Renal pelvis (tissue), 12 donors: ENCODE results near the gene RAVER1. TPM values are rescaled to one million over a fixed set of nuclear protein-coding genes. Genes with fewer than 3 reads are reported as not detected.
"Not testable (repeated sequence)": the region's sequence is repeated elsewhere in the genome, so short reads cannot be mapped to it uniquely, and the experiment has no call there.

Experiments used
- DNase-seq: peaks from one replicate; pipeline ENCODE4 v3.0.0-alpha.2; 2013
- long read RNA-seq, 16 experiments: transcript quantifications; one replicate each; lab custom pipeline, GENCODE V29; 2026
- polyA plus RNA-seq, 3 donors: library from polyadenylated mRNA; unstranded; fragments of 120-200 nt; gene quantifications; one replicate each; pipeline ENCODE4 v1.2.1, GENCODE V29; 2013; ENCODE audit not compliant: insufficient read length in 3 of 3

Gene RAVER1
- polyA plus RNA-seq = 10 to 100 TPM; 31.9 to 43.4 (median 37.1) TPM
- long read RNA-seq, donor 1, transcript RAVER1-208 (13 exons, 3,501 nt) = major isoform, 7 of 7 reads
- long read RNA-seq, donor 1, partial matches to known transcripts = 0 of 7 reads
- long read RNA-seq, donor 1, other reads (novel, unspliced or antisense) = 0 of 7 reads
- long read RNA-seq, donor 2, partial matches to known transcripts = 0 of 2 reads
- long read RNA-seq, donor 2, other reads (novel, unspliced or antisense) = 0 of 2 reads
- long read RNA-seq, donor 3, partial matches to known transcripts = 22 of 26 reads
- long read RNA-seq, donor 3, other reads (novel, unspliced or antisense) = 0 of 26 reads
- long read RNA-seq, donor 4, transcript RAVER1-208 (13 exons, 3,501 nt) = major isoform, 9 of 9 reads
- long read RNA-seq, donor 4, partial matches to known transcripts = 0 of 9 reads
- long read RNA-seq, donor 4, other reads (novel, unspliced or antisense) = 0 of 9 reads
- long read RNA-seq, donor 5, partial matches to known transcripts = 0 of 3 reads
- long read RNA-seq, donor 5, other reads (novel, unspliced or antisense) = 0 of 3 reads
- long read RNA-seq, donor 6, transcript RAVER1-208 (13 exons, 3,501 nt) = major isoform, 9 of 9 reads
- long read RNA-seq, donor 6, partial matches to known transcripts = 0 of 9 reads
- long read RNA-seq, donor 6, other reads (novel, unspliced or antisense) = 0 of 9 reads
- long read RNA-seq, donor 7, transcript RAVER1-208 (13 exons, 3,501 nt) = major isoform, 9 of 18 reads
- long read RNA-seq, donor 7, partial matches to known transcripts = 9 of 18 reads
- long read RNA-seq, donor 7, other reads (novel, unspliced or antisense) = 0 of 18 reads
- long read RNA-seq, donor 8, partial matches to known transcripts = 0 of 4 reads
- long read RNA-seq, donor 8, other reads (novel, unspliced or antisense) = 0 of 4 reads
- long read RNA-seq, donor 9, partial matches to known transcripts = 0 of 3 reads
- long read RNA-seq, donor 9, other reads (novel, unspliced or antisense) = 0 of 3 reads
- long read RNA-seq, donor 10, transcript RAVER1-208 (13 exons, 3,501 nt) = major isoform, 8 of 8 reads
- long read RNA-seq, donor 10, partial matches to known transcripts = 0 of 8 reads
- long read RNA-seq, donor 10, other reads (novel, unspliced or antisense) = 0 of 8 reads
- long read RNA-seq, donor 11, partial matches to known transcripts = 6 of 9 reads
- long read RNA-seq, donor 11, other reads (novel, unspliced or antisense) = 0 of 9 reads
- long read RNA-seq, donor 12, transcript RAVER1-208 (13 exons, 3,501 nt) = major isoform, 10 of 10 reads
- long read RNA-seq, donor 12, partial matches to known transcripts = 0 of 10 reads
- long read RNA-seq, donor 12, other reads (novel, unspliced or antisense) = 0 of 10 reads
- long read RNA-seq, donor 13, partial matches to known transcripts = 0 of 4 reads
- long read RNA-seq, donor 13, other reads (novel, unspliced or antisense) = 0 of 4 reads
- long read RNA-seq, donor 14 = 0 reads
- long read RNA-seq, donor 15 = 0 reads
- long read RNA-seq, donor 16, transcript RAVER1-208 (13 exons, 3,501 nt) = major isoform, 7 of 7 reads
- long read RNA-seq, donor 16, partial matches to known transcripts = 0 of 7 reads
- long read RNA-seq, donor 16, other reads (novel, unspliced or antisense) = 0 of 7 reads

GRCh38 chr19:10332965-10333757, at the start of gene RAVER1:
Gene RAVER1 (minus strand): TSS chr19:10333529. CDS start chr19:10333507, 22 bp downstream.
- peak; percentile 97 for DNase-seq

- DNase-seq = not testable (repeated sequence)
Measured at GRCh38 chr19:10383223-10383499, 49.8 kb upstream of the RAVER1 start.

GRCh38 chr19:10380313-10381102, 47.2 kb upstream of the RAVER1 start, which contains the start of gene TYK2:
Gene TYK2 (minus strand): TSS chr19:10380572. CDS start chr19:10378406, 2,166 bp downstream.
- peak; percentile 99 for DNase-seq

GRCh38 chr19:10379880-10380312, 46.6 kb upstream of the RAVER1 start:
- DNase-seq = no peak

GRCh38 chr19:10378124-10378523, 44.8 kb upstream of the RAVER1 start:
- no peak for DNase-seq

- DNase-seq = not testable (repeated sequence)
Measured at GRCh38 chr19:10377140-10377640, 43.9 kb upstream of the RAVER1 start.

- DNase-seq = no peak
Measured at GRCh38 chr19:10374931-10375330, 41.6 kb upstream of the RAVER1 start.

GRCh38 chr19:10372690-10373089, 39.4 kb upstream of the RAVER1 start:
- DNase-seq = no peak

- no peak for DNase-seq
Measured at GRCh38 chr19:10368101-10368803, 34.9 kb upstream of the RAVER1 start.

GRCh38 chr19:10366950-10367512, 33.7 kb upstream of the RAVER1 start:
- DNase-seq = not testable (repeated sequence)

GRCh38 chr19:10365518-10365917, 32.2 kb upstream of the RAVER1 start:
- DNase-seq = no peak

GRCh38 chr19:10364644-10365043, 31.3 kb upstream of the RAVER1 start:
- DNase-seq = no peak

- DNase-seq = no peak
Measured at GRCh38 chr19:10363789-10364281, 30.5 kb upstream of the RAVER1 start.

- no peak for DNase-seq
Measured at GRCh38 chr19:10362259-10362658, 28.9 kb upstream of the RAVER1 start.

- DNase-seq = no peak
Measured at GRCh38 chr19:10361569-10362011, 28.3 kb upstream of the RAVER1 start.

- DNase-seq = no peak
Measured at GRCh38 chr19:10356431-10356830, 23.1 kb upstream of the RAVER1 start.

GRCh38 chr19:10353793-10354391, 20.6 kb upstream of the RAVER1 start:
- peak; percentile 52 for DNase-seq
